NK-92 treated with Interleukin-12 subunit alpha and Interleukin-12 subunit beta, amount 100 ng/mL, for 24 hours (cell line): ENCODE results near the gene EID2.
A peak's percentile ranks its signal among the peaks of the same experiment; 100 is the strongest.

Source experiments
- DNase-seq: peaks from one replicate; lab custom pipeline; 2025; lab: John Stamatoyannopoulos, UW

Gene EID2

GRCh38 chr19:39533791-39534190 lies 6.2 kb downstream of the EID2 start:
- DNase-seq = no peak

DNA sequence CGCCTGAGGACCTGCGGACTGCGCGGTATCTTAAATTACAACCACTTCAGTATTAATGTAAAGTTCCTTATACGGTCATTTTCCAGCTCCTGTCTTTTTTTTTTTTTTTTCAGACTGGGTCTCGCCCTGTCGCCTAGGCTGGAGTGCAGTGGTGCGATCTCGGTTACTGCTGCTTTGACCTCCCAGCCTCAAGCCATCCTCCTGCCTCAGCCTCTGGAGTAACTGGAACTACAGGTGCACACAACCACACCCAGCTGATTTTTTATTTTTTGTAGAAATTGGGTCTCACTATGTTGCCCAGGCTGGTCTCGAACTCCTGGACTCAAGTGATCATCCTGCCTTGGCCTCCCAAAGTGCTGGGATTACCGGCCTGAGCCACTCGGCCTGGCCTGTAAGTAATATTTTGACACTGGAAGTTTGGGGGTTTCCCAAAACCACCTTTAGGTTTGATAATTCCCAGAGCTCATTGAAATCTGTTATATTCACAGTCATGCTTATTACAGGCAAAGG lies 6.9 kb downstream of the EID2 start:
- DNase-seq = no peak

DNA sequence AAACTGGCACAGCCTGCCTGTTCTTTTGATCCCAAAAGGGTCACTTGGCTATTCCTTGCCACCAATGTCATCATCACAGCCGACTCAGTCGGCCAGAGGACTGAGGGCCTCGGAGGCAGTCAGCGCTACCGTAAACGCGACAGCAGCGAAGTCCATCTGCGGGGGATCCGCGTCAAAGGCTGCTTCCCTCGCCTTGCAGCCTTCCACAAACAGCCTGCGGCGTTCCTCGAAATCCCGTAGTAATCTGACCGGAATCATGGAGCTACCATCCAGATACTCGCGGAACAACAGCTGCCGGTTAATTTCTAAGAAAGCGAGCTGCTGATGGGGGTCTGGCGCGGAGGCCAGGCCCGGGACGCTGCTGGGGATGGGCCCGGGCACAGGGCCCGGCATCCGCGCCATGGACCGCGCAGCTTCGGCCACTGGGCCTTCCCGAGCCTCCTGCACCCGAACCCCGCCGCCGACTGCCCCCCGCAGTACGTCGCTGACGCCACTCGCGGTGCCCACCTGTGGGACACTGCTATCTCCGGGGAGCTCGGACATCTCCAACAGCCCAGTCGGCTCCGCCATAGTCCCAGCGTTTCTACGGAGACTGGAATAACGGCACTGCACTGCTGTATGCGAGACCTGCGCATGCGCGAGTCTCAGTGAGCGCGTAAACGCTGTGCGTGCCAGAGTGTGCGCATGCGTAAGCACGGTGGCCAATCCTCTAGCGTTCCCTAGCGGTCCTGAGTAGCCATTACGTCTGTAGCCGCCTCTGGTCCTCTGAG lies 7.5 kb downstream of the EID2 start, which contains the start of gene EID2B:
Gene EID2B, minus strand, starts transcription at position 620 of the 770 bp plus-strand sequence. Its CDS starts 50 bp downstream, at position 570.
- peak; percentile 94 for DNase-seq

GRCh38 chr19:39531834-39532232 lies 8.1 kb downstream of the EID2 start:
- no peak for DNase-seq

GRCh38 chr19:39525205-39525604 lies 14.8 kb downstream of the EID2 start:
- DNase-seq = no peak

DNA sequence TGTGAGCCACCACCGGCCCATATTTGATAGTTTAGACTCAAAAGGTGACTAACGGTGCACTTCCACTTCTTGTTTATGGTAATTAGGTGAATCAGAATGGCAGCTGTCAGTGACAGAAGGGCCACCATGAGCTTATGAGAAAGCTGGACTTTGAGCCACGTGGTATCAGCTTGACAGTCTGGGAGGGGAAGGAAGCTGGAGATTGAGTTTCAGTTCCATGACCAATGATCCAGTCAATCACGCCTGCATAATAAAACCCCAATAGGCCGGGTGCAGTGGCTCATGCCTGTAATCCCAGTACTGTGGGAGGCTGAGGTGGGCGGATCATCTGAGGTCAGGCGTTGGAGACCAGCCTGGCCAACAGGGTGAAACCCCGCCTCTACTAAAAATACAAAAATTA lies 15.5 kb downstream of the EID2 start:
- DNase-seq = no peak

GRCh38 chr19:39520541-39521484 lies 19.1 kb downstream of the EID2 start:
- no peak for DNase-seq

DNA sequence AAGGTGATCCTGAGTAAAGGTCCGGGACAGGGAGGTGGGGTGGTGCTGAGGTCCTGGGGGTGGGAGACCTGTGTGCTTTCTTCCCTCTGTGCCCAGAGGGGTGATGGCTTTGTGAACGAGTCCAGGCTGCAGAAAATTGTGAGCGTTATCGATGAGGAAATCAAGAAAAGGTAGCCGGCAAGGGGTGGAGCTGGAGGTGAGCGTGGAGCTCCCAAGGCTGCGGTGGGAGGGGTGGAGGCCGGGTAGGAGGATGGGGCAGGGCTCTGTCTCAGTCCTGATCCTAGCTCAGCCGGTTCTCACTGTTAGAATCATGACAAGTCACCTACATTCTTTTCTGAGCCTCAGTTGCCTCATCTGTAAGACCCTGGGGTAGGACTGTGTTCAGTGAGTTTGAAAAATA lies 21.0 kb downstream of the EID2 start:
- no peak for DNase-seq

DNA sequence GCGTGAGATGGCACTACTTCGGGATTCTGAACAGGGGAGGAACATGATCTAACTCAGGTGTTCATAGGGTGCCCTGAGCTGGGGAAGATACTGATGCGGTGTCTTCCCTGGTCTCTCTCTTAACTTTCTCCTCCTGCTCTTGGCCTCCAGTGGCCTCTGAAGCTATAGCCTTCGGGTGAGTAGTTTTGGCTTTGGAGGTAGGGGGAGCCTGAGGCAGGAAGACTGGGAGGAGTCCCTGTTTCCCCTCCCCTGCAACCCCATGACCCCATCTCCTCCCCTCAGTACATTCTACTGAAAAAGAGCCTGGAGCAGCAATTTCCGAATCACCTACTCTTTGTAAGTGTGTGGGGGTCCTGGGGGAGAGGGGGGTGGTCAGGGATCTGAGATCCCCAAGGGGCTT lies 21.5 kb downstream of the EID2 start:
- no peak for DNase-seq

DNA sequence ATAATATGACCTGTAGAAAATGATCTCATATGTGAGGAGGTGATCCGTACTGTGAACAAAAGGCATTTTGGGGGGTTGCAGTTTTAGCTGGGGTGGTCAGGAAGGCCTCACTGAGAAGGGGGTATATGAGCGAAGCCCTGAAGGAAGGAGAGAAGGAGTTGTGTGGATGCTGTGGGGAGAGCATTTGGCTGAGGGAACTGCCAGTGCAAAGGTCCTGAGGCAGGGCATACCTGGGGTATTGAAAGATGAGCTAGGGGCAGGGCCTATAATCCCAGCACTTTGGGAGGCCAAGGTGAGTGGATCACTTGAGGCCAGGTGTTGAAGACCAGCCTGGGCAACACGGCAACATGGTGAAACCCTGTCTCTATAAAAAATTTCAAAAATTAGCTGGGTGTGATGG lies 22.5 kb downstream of the EID2 start:
- no peak for DNase-seq

- no peak for DNase-seq
Measured at GRCh38 chr19:39516270-39516669, 23.7 kb downstream of the EID2 start.

GRCh38 chr19:39515551-39516191 lies 24.3 kb downstream of the EID2 start:
- DNase-seq = no peak

DNA sequence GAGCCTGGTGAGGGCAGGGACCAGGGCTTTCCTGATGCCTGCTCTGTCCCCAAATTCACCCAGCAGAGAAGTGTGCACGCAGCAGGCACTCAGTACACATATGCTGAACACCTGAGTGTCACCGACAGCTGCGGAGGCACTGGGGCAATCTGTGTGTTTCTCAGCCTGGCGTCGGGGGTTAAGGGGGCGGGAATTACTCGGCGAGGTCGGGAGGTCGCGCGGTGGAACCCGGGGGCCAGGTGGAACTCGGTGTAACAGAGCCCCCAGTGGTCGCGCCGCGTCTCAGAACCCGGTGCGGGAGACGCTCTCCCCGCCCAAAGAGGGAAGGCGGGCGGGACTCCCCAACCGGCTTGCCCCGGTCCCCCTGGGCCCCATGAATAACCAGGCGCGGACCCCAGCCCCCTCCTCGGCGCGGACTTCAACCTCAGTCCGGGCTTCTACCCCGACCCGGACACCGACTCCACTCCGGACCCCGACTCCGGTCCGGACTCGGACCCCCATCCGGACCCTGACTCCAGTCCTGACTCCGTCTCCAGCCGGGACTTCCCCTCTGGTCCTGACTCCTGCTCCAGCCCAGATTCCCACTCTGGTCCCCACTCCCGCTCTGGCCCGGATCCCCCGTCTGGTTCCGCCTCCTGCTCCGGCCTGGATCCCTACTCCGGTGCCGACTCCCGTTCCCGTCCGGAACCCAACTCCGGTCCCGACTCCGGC lies 25.0 kb downstream of the EID2 start, which contains the start of gene SELENOV:
Gene SELENOV, plus strand, starts transcription at position 300 of the 711 bp plus-strand sequence. Its CDS starts 74 bp downstream, at position 374.
- no peak for DNase-seq

DNA sequence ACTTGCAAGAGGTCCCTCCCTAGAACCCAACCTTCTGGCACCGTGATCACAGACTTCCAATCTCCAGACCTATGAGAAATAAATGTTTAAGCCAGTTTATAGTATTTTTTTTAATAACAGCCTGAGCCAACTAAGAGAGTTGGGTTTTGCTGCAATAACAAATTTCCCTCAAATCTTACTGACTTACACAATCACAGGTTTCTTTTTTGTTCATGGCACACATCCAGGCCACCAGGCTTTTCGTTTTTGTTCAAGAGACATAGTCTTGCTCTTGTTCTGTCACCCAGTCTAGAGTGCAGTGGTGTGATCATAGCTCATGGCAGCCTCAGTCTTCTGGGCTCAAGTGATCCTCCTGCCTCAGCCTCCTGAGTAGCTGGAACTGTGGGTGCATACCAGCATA lies 27.0 kb downstream of the EID2 start:
- no peak for DNase-seq

GRCh38 chr19:39509233-39509632 lies 30.7 kb downstream of the EID2 start:
- no peak for DNase-seq

- no peak for DNase-seq
Measured at GRCh38 chr19:39508629-39509028, 31.3 kb downstream of the EID2 start.

GRCh38 chr19:39507715-39508364 lies 32.1 kb downstream of the EID2 start:
- DNase-seq = no peak

GRCh38 chr19:39506944-39507714 lies 32.8 kb downstream of the EID2 start:
- DNase-seq = no peak

DNA sequence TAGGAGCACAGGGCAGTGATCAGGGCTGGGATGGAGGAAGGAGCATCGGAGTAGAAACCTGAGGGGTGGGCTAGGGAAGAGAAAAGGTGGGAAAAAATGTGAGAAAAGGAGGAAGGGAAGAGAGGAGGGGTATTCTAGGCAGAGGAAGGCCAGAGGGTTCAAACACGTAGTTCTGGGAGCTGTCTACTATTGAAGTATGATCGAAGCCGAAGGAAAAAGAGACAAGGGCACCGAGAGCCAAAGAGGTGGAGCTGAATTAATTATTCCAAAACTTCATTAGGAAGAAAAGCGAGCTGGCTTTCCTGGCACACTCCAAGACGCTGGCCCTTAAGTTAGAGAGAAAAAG lies 33.4 kb downstream of the EID2 start:
- DNase-seq = no peak
